ENCODE data around the gene SCN4B.

The SCN4B gene

GRCh38 chr11:118117790-118118601, 34.6 kb downstream of the SCN4B start:
- H3K4me3 ChIP-seq (ENCODE audit: low read depth in 1 of 2, low read length in 2 of 2): no peak overlapping the region
- H3K4me1 ChIP-seq (ENCODE audit: insufficient read depth, low read length): no peaks in the 10 kb centered on the region
- no peak overlapping the region for H3K4me2 ChIP-seq (ENCODE audit: insufficient read depth, low read length)
- no peak for DNase-seq
- H4K20me1 ChIP-seq (ENCODE audit: insufficient read depth, low read length): no peaks in the 10 kb centered on the region
- TF ChIP-seq EZH2 (IDR thresholded peaks at IDR 0.05; ENCODE audit: borderline replicate concordance, low read depth, low read length, severe bottlenecking) (no peak), CTCF (IDR thresholded peaks at IDR 0.05; ENCODE audit: borderline replicate concordance, extremely low read depth, low read length, poor library complexity, severe bottlenecking) (no peak)
- H3K36me3 ChIP-seq (ENCODE audit: insufficient read depth, low read length): no peaks in the 10 kb centered on the region
- no peaks in the 10 kb centered on the region for H3K9me3 ChIP-seq (ENCODE audit: insufficient read depth, low read length, severe bottlenecking)
- no peak overlapping the region for H3K9ac ChIP-seq (ENCODE audit: low read depth, low read length)
- peaks cover 24% of the 10 kb centered on the region for H3K27me3 ChIP-seq (ENCODE audit: insufficient read depth, low read length, poor library complexity)
- no peak overlapping the region for H2AFZ ChIP-seq (ENCODE audit: low read depth, low read length)
- H3K79me2 ChIP-seq (ENCODE audit: insufficient read depth, low read length): no peaks in the 10 kb centered on the region
- no peak overlapping the region for H3K27ac ChIP-seq (ENCODE audit: low read length)
- no peak for ATAC-seq (ENCODE audit: insufficient read depth, low read depth)

- Histone ChIP-seq H3K4me2 (ENCODE audit: insufficient read depth, low read length) (no peak overlapping the region), H3K27me3 (ENCODE audit: insufficient read depth, low read length, poor library complexity) (peaks cover 27% of the 10 kb centered on the region), H2AFZ (ENCODE audit: low read depth, low read length) (no peak overlapping the region), H3K9me3 (ENCODE audit: insufficient read depth, low read length, severe bottlenecking) (no peaks in the 10 kb centered on the region), H3K9ac (ENCODE audit: low read depth, low read length) (no peak overlapping the region), H4K20me1 (ENCODE audit: insufficient read depth, low read length) (no peaks in the 10 kb centered on the region), H3K79me2 (ENCODE audit: insufficient read depth, low read length) (no peaks in the 10 kb centered on the region), H3K27ac (ENCODE audit: low read length) (no peak overlapping the region), H3K36me3 (ENCODE audit: insufficient read depth, low read length) (no peaks in the 10 kb centered on the region), H3K4me3 (ENCODE audit: low read depth in 1 of 2, low read length in 2 of 2) (no peak overlapping the region), H3K4me1 (ENCODE audit: insufficient read depth, low read length) (no peaks in the 10 kb centered on the region)
- ATAC-seq (ENCODE audit: insufficient read depth, low read depth) (no peak), DNase-seq (no peak)
- TF ChIP-seq EZH2 (IDR thresholded peaks at IDR 0.05; ENCODE audit: borderline replicate concordance, low read depth, low read length, severe bottlenecking): no peak
- no peak for TF ChIP-seq CTCF (IDR thresholded peaks at IDR 0.05; ENCODE audit: borderline replicate concordance, extremely low read depth, low read length, poor library complexity, severe bottlenecking)
Measured at GRCh38 chr11:118115048-118115447, 37.6 kb downstream of the SCN4B start.

- Histone ChIP-seq H3K9ac (ENCODE audit: low read depth, low read length) (no peak overlapping the region), H4K20me1 (ENCODE audit: insufficient read depth, low read length) (no peaks in the 10 kb centered on the region; the same call in 1 of the 2 replicates), H3K4me2 (ENCODE audit: insufficient read depth, low read length) (no peak overlapping the region), H3K36me3 (ENCODE audit: insufficient read depth, low read length) (no peaks in the 10 kb centered on the region), H3K4me3 (ENCODE audit: low read depth in 1 of 2, low read length in 2 of 2) (no peak overlapping the region), H3K27me3 (ENCODE audit: insufficient read depth, low read length, poor library complexity) (peaks cover 27% of the 10 kb centered on the region), H3K79me2 (ENCODE audit: insufficient read depth, low read length) (no peaks in the 10 kb centered on the region), H3K9me3 (ENCODE audit: insufficient read depth, low read length, severe bottlenecking) (no peaks in the 10 kb centered on the region), H3K4me1 (ENCODE audit: insufficient read depth, low read length) (no peaks in the 10 kb centered on the region), H3K27ac (ENCODE audit: low read length) (no peak overlapping the region), H2AFZ (ENCODE audit: low read depth, low read length) (no peak overlapping the region)
- no peak for TF ChIP-seq EZH2 (IDR thresholded peaks at IDR 0.05; ENCODE audit: borderline replicate concordance, low read depth, low read length, severe bottlenecking)
- no peak for TF ChIP-seq CTCF (IDR thresholded peaks at IDR 0.05; ENCODE audit: borderline replicate concordance, extremely low read depth, low read length, poor library complexity, severe bottlenecking)
- ATAC-seq (ENCODE audit: insufficient read depth, low read depth) (no peak), DNase-seq (no peak)
Measured at GRCh38 chr11:118114266-118114665, 38.4 kb downstream of the SCN4B start.

All from DND-41 (cell line).